Tibial nerve (tissue), 4 donors: ENCODE measurements around the gene NCAM1.

Experiments
- CTCF ChIP-seq, 5 experiments: fragments of 200-600 bp in 3 of 5; fragments of 450-650 bp in 2 of 5; sonication (generic) in 3 of 5; IDR thresholded peaks; one replicate each; pipeline ENCODE4 v1.5.1; 2016 to 2019; ENCODE audit warnings: antibody characterized with exemption in 5 of 5, mild to moderate bottlenecking in 3 of 5, moderate library complexity in 2 of 5
- EP300 ChIP-seq, 2 donors: sonication (generic); formaldehyde crosslinking; IDR thresholded peaks; one replicate each; pipeline ENCODE4 v1.6.1; 2017; ENCODE audit warnings: antibody characterized with exemption in 2 of 2, mild to moderate bottlenecking in 1 of 2

- TF ChIP-seq EP300 (IDR thresholded peaks at IDR 0.05) (no peak), CTCF (IDR thresholded peaks at IDR 0.05) (no peak)
Measured at GRCh38 chr11:112996994-112997393, 35.8 kb downstream of the NCAM1 start.
